H1 (cell line): ENCODE measurements around the gene RIIAD1. TPM values are rescaled to one million over a fixed set of nuclear protein-coding genes. Genes with fewer than 3 reads are reported as not detected.

ENCODE experiments used
- CTCF ChIA-PET: fragments of 300-600 bp; sonication (Branson Sonifier 250); formaldehyde crosslinking; loops from one replicate; lab custom pipeline; 2021; ENCODE audit not compliant: partially characterized antibody; lab: Charles Lee
- POLR2A ChIA-PET: fragments of 300-600 bp; sonication (Branson Sonifier 250); formaldehyde crosslinking; loops from one replicate; lab custom pipeline; 2021; ENCODE audit warnings: inconsistent platforms; ENCODE audit not compliant: partially characterized antibody; lab: Charles Lee
- DNase-seq, 2 experiments: peaks; one replicate each; pipeline versions ENCODE4 v3.0.0 to v3.0.0-alpha.2; 2010 to 2022; ENCODE audit warnings: low spot score in 2 of 2, low read depth in 1 of 2, mixed read lengths in 1 of 2
- FAIRE-seq: peaks from 2 replicates; lab custom pipeline; 2011; peaks lifted over from hg19 to GRCh38; lab: Jason Lieb, UNC
- H2AFZ ChIP-seq: 2 replicates; pipeline ENCODE4 v1.8.1; 2012; ENCODE audit warnings: low read length, inconsistent platforms
- H2AK5ac ChIP-seq: 2 replicates; pipeline ENCODE4 v1.6.1; 2013; ENCODE audit warnings: low read depth, low read length
- H2BK120ac ChIP-seq: replicated peaks from 2 replicates; pipeline ENCODE3; 2013; ENCODE audit warnings: low read depth, low read length, inconsistent platforms
- H2BK12ac ChIP-seq: 2 replicates; pipeline ENCODE4 v1.6.1; 2013; ENCODE audit warnings: low read depth, low read length
- H2BK15ac ChIP-seq: 2 replicates; pipeline ENCODE4 v1.6.1; 2013; ENCODE audit warnings: low read length
- H2BK20ac ChIP-seq: 2 replicates; pipeline ENCODE4 v1.6.1; 2013; ENCODE audit warnings: low read length
- H2BK5ac ChIP-seq: 2 replicates; pipeline ENCODE4 v1.6.1; 2013; ENCODE audit warnings: low read depth, low read length
- H3K14ac ChIP-seq: 2 replicates; pipeline ENCODE4 v1.6.1; 2013; ENCODE audit warnings: inconsistent platforms; ENCODE audit not compliant: insufficient read length
- H3K18ac ChIP-seq: 2 replicates; pipeline ENCODE4 v1.6.1; 2013; ENCODE audit warnings: low read length; ENCODE audit errors: extremely low read depth
- H3K23ac ChIP-seq: 2 replicates; pipeline ENCODE4 v1.6.1; 2013; ENCODE audit warnings: inconsistent platforms; ENCODE audit not compliant: insufficient read length
- H3K23me2 ChIP-seq: 2 replicates; pipeline ENCODE4 v1.6.1; 2013; ENCODE audit warnings: low read depth, low read length
- H3K27ac ChIP-seq: 2 replicates; pipeline ENCODE4 v1.6.1; 2011; ENCODE audit warnings: low read depth, low read length, inconsistent platforms
- H3K27me3 ChIP-seq, 4 experiments: replicated peaks in 1 of 4; 1 replicate in 1 of 4; 2 replicates in 3 of 4; pipeline versions ENCODE4 v1.6.1 to v1.8.1; 2011 to 2013; ENCODE audit warnings: low read length in 3 of 4, mild to moderate bottlenecking in 3 of 4, inconsistent platforms in 2 of 4, mixed read lengths in 2 of 4, moderate library complexity in 1 of 4; ENCODE audit not compliant: control insufficient read depth in 3 of 4, insufficient read depth in 3 of 4; ENCODE audit errors: extremely low read depth in 1 of 4
- H3K36me3 ChIP-seq, 4 experiments: 2 replicates each; pipeline versions ENCODE4 v1.6.1 to v1.8.1; 2011 to 2013; ENCODE audit warnings: mild to moderate bottlenecking in 4 of 4, low read length in 3 of 4, moderate library complexity in 2 of 4, control low read depth in 1 of 4, inconsistent platforms in 1 of 4; ENCODE audit not compliant: insufficient read depth in 4 of 4, control insufficient read depth in 2 of 4
- H3K4ac ChIP-seq: replicated peaks from 2 replicates; pipeline ENCODE3; 2013; ENCODE audit warnings: low read length, low read depth, mixed read lengths, inconsistent platforms; ENCODE audit not compliant: insufficient read length
- H3K4me1 ChIP-seq, 4 experiments: replicated peaks in 1 of 4; 1 replicate in 1 of 4; 2 replicates in 3 of 4; pipeline versions ENCODE4 v1.6.1 to v1.8.1; 2011 to 2013; ENCODE audit warnings: low read length in 3 of 4, inconsistent platforms in 2 of 4, mixed read lengths in 1 of 4; ENCODE audit not compliant: insufficient read depth in 4 of 4, control insufficient read depth in 3 of 4
- H3K4me2 ChIP-seq, 2 experiments: 2 replicates each; pipeline versions ENCODE4 v1.6.1 to v1.8.1; 2011 to 2013; ENCODE audit warnings: low read depth in 2 of 2, low read length in 2 of 2, control low read depth in 1 of 2, inconsistent platforms in 1 of 2, mild to moderate bottlenecking in 1 of 2; ENCODE audit not compliant: insufficient read depth in 1 of 2
- H3K4me3 ChIP-seq, 4 experiments: fragments of 200-600, 300-600 bp in 1 of 4; sonication (generic), shearing (Covaris generic), sonication (Bioruptor Twin) in 1 of 4; 2 replicates each; pipeline versions ENCODE4 v1.5.1 to v1.8.1; 2011 to 2016; ENCODE audit warnings: low read length in 4 of 4, low read depth in 3 of 4, control low read depth in 2 of 4, inconsistent platforms in 2 of 4, mild to moderate bottlenecking in 2 of 4, mixed read lengths in 1 of 4, moderate library complexity in 1 of 4; ENCODE audit not compliant: insufficient read depth in 2 of 4; ENCODE audit errors: extremely low read depth in 1 of 4
- H3K56ac ChIP-seq: replicated peaks from 2 replicates; pipeline ENCODE3; 2013; ENCODE audit warnings: low read depth, mild to moderate bottlenecking, mixed read lengths, low read length, inconsistent platforms; ENCODE audit not compliant: insufficient read length
- H3K79me1 ChIP-seq: 2 replicates; pipeline ENCODE4 v1.6.1; 2013; ENCODE audit warnings: low read depth, low read length, control low read depth
- H3K79me2 ChIP-seq, 2 experiments: 2 replicates each; pipeline versions ENCODE4 v1.6.1 to v1.8.1; 2012 to 2013; ENCODE audit warnings: low read length in 2 of 2, mild to moderate bottlenecking in 2 of 2, inconsistent platforms in 1 of 2; ENCODE audit not compliant: insufficient read depth in 2 of 2, control insufficient read depth in 1 of 2
- H3K9ac ChIP-seq, 4 experiments: replicated peaks in 1 of 4; 1 replicate in 1 of 4; 2 replicates in 3 of 4; pipeline versions ENCODE4 v1.6.1 to v1.8.1; 2011 to 2013; ENCODE audit warnings: low read depth in 3 of 4, low read length in 3 of 4, control low read depth in 2 of 4, mild to moderate bottlenecking in 2 of 4, moderate library complexity in 2 of 4, inconsistent platforms in 1 of 4; ENCODE audit errors: extremely low read depth in 1 of 4
- H3K9me3 ChIP-seq, 2 experiments: 2 replicates each; pipeline versions ENCODE4 v1.6.1 to v1.8.1; 2012 to 2013; ENCODE audit warnings: mild to moderate bottlenecking in 2 of 2, moderate library complexity in 2 of 2, control low read depth in 1 of 2, inconsistent platforms in 1 of 2, low read depth in 1 of 2, low read length in 1 of 2, mixed read lengths in 1 of 2; ENCODE audit not compliant: insufficient read depth in 2 of 2
- H4K20me1 ChIP-seq, 2 experiments: replicated peaks in 1 of 2; 2 replicates each; pipeline versions ENCODE3 to v1.8.1; 2011 to 2013; ENCODE audit warnings: inconsistent platforms in 2 of 2, low read length in 2 of 2, mild to moderate bottlenecking in 1 of 2; ENCODE audit not compliant: insufficient read depth in 2 of 2, control insufficient read depth in 1 of 2
- H4K5ac ChIP-seq: 2 replicates; pipeline ENCODE4 v1.6.1; 2013; ENCODE audit warnings: low read length, low read depth, mixed read lengths, inconsistent platforms; ENCODE audit not compliant: insufficient read length
- H4K8ac ChIP-seq: 2 replicates; pipeline ENCODE4 v1.8.0; 2013; ENCODE audit warnings: mild to moderate bottlenecking, moderate library complexity, low read length, inconsistent platforms; ENCODE audit not compliant: insufficient read depth; ENCODE audit errors: extremely low read depth
- H4K91ac ChIP-seq: replicated peaks from 2 replicates; pipeline ENCODE3; 2013; ENCODE audit warnings: low read length, mixed read lengths, inconsistent platforms; ENCODE audit not compliant: insufficient read length
- ATF2 ChIP-seq: IDR thresholded peaks from 2 replicates; pipeline ENCODE4 v1.6.1; 2012; ENCODE audit warnings: low read length, inconsistent platforms
- BCL11A ChIP-seq, 2 experiments: IDR thresholded peaks; one replicate each; pipeline ENCODE4 v1.6.1; 2011; ENCODE audit warnings: low read depth in 2 of 2, low read length in 2 of 2, mild to moderate bottlenecking in 2 of 2
- GTF2F1 ChIP-seq: IDR thresholded peaks from 2 replicates; pipeline ENCODE4 v1.6.1; 2012; ENCODE audit warnings: low read depth, low read length, improper control_type of control experiment, borderline replicate concordance
- SIRT6 ChIP-seq: IDR thresholded peaks from one replicate; pipeline ENCODE4 v1.7.1; 2012; ENCODE audit warnings: low read length, inconsistent platforms
- SIX5 ChIP-seq: IDR thresholded peaks from 2 replicates; pipeline ENCODE4 v1.6.1; 2011; ENCODE audit warnings: mild to moderate bottlenecking, low read depth, low read length
- SP4 ChIP-seq: IDR thresholded peaks from 2 replicates; pipeline ENCODE4 v1.6.1; 2012; ENCODE audit warnings: low read length, inconsistent platforms
- SRF ChIP-seq: IDR thresholded peaks from 2 replicates; pipeline ENCODE4 v1.6.1; 2011; ENCODE audit warnings: mild to moderate bottlenecking, low read depth, low read length, moderate library complexity
- polyA plus RNA-seq, 7 experiments: library from polyadenylated mRNA; depleted of rRNA in 3 of 7; stranded (reverse) in 5 of 7; unstranded in 2 of 7; fragments of >200 nt in 5 of 7; fragments of 200-250 nt in 2 of 7; gene quantifications; 1 replicate in 5 of 7; 2 replicates in 1 of 7; 4 replicates in 1 of 7; pipeline versions ENCODE4 v1.2.1 to v1.2.3, GENCODE V29; 2011 to 2013; ENCODE audit warnings: missing spikeins in 2 of 7, mixed read lengths in 2 of 7
- total RNA-seq: library from RNA; stranded (reverse); fragmentation: NEBNext Ultra II Directional; extraction: Animal tissue kit (Norgen Biotek cat#: 25700); gene quantifications from 2 replicates; pipeline ENCODE4 v1.2.1, GENCODE V29; 2021
- TF ChIP-seq, protein P1 (sequence below): IDR thresholded peaks from 2 replicates; pipeline ENCODE4 v1.6.1; 2012; ENCODE audit warnings: inconsistent platforms

The RIIAD1 gene
- total and polyA plus RNA-seq, 2 of the 8 experiments (the other 6 are each of a cell fraction or from before 2014, with no cell fraction given) = not detected

- no peak overlapping the region for H3K9ac ChIP-seq
- H3K79me1 ChIP-seq = no peaks in the 10 kb centered on the region
- H4K91ac ChIP-seq = no peak overlapping the region
- H3K23me2 ChIP-seq = peaks cover 4% of the 10 kb centered on the region; the same call in 1 of the 2 replicates
- TF ChIP-seq, protein P1, sequence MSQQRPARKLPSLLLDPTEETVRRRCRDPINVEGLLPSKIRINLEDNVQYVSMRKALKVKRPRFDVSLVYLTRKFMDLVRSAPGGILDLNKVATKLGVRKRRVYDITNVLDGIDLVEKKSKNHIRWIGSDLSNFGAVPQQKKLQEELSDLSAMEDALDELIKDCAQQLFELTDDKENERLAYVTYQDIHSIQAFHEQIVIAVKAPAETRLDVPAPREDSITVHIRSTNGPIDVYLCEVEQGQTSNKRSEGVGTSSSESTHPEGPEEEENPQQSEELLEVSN = no peak
- no peak for TF ChIP-seq SIRT6
- TF ChIP-seq SRF = no peak
- no peak for TF ChIP-seq SP4
- TF ChIP-seq BCL11A (IDR thresholded peaks at IDR 0.05; ENCODE audit: low read depth in 2 of 2, low read length in 2 of 2) = no peak
- TF ChIP-seq GTF2F1 = no peak
- no peak for TF ChIP-seq SIX5
- no peak for TF ChIP-seq ATF2
- H3K9me3 ChIP-seq = no peaks in the 10 kb centered on the region
- no peak overlapping the region for H2BK12ac ChIP-seq
- H3K79me2 ChIP-seq = peaks cover 0 to 3% of the 10 kb centered on the region in 2 experiments; a peak in 1 of 4 replicates
- no peak overlapping the region for H4K8ac ChIP-seq
- H2AFZ ChIP-seq = no peak overlapping the region
- H2BK20ac ChIP-seq = no peak overlapping the region
- no peak overlapping the region for H4K5ac ChIP-seq
- no peak overlapping the region for H3K4me3 ChIP-seq
- H3K56ac ChIP-seq = no peak overlapping the region
- no peak overlapping the region for H3K14ac ChIP-seq
- H3K4ac ChIP-seq = no peak overlapping the region
- FAIRE-seq (no peak), DNase-seq (no peak)
- H2AK5ac ChIP-seq = no peak overlapping the region
- 0 out of 7 replicates have a peak, but pooled peaks cover 0 to 1% (median 0%) of the 10 kb centered on the region in 4 experiments for H3K4me1 ChIP-seq
- H2BK120ac ChIP-seq = no peak overlapping the region
- no peak overlapping the region for H3K4me2 ChIP-seq
- ChIA-PET CTCF (interaction anchor here (0.9 to 1.4 kb wide), 4 partner anchors 17 to 77 kb away, joined by 3 to 5 read pairs (median 3); no protein-coding TSS in a partner anchor), POLR2A (interaction anchor here (0.6 to 1.8 kb wide), 3 partner anchors 13 to 123 kb away, joined by 3 to 5 read pairs (median 3); no protein-coding TSS in a partner anchor)
- H3K27me3 ChIP-seq = no peaks in the 10 kb centered on the region
- H2BK5ac ChIP-seq = no peak overlapping the region
- peaks cover 9 to 33% (median 25%) of the 10 kb centered on the region in 4 experiments for H3K36me3 ChIP-seq
- no peak overlapping the region for H3K18ac ChIP-seq
- no peak overlapping the region for H3K23ac ChIP-seq
- no peak overlapping the region for H3K27ac ChIP-seq
- H4K20me1 ChIP-seq = no peaks in the 10 kb centered on the region
- H2BK15ac ChIP-seq = no peak overlapping the region
These were observed 37.9 kb downstream of the RIIAD1 start for GRCh38 chr1:151759241-151759640.
